ENCODE results near the gene DHX34. TPM values are rescaled to one million over a fixed set of nuclear protein-coding genes. Genes with fewer than 3 reads are reported as not detected.

Gene DHX34
- total and polyA plus RNA-seq, 8 donors, result 6.9 to 28.6 (median 10.5) TPM

GRCh38 chr19:47398707-47399597, 49.8 kb downstream of the DHX34 start:
- H3K36me3 ChIP-seq, result no peaks in the 10 kb centered on the region
- 41 to 47% (median 41%) methylated on average over 23 to 24 of the region's 24 CpGs for WGBS, 5 donors
- intact Hi-C loops (cut with DNase I; ENCODE audit: low total_unique reads), result no loop called here

GRCh38 chr19:47402504-47402903, 53.4 kb downstream of the DHX34 start:
- WGBS, 5 donors, result 78 to 83% (median 80%) methylated on average over 16 of the region's 16 CpGs
- Histone ChIP-seq H3K9me3 (no peaks in the 10 kb centered on the region), H3K36me3 (no peaks in the 10 kb centered on the region), H3K27me3 (peaks cover 0 to 87% (median 25%) of the 10 kb centered on the region in 3 donors), H3K27ac (no peak overlapping the region), H3K4me3 (no peak overlapping the region), H3K4me1 (no peaks in the 10 kb centered on the region)
- DNase-seq, result no peak
- intact Hi-C loops (cut with DNase I; ENCODE audit: low total_unique reads), result loop anchor here (10.0 kb wide), 1 partner anchor 78 kb away; no protein-coding TSS in a partner anchor
- TF ChIP-seq POLR2A (IDR thresholded peaks at IDR 0.05), result no peak
- no peak for TF ChIP-seq POLR2AphosphoS5 (IDR thresholded peaks at IDR 0.05)
- TF ChIP-seq CTCF (IDR thresholded peaks at IDR 0.05), result no peak
- TF ChIP-seq EP300 (IDR thresholded peaks at IDR 0.05), result no peak

More at GRCh38 chr19:47398707-47399597, 49.8 kb downstream of the DHX34 start:
- H3K27me3 ChIP-seq, result peaks cover 0 to 52% (median 6%) of the 10 kb centered on the region in 3 donors
- H3K4me3 ChIP-seq, result no peak overlapping the region
- no peak overlapping the region for H3K27ac ChIP-seq
- H3K9me3 ChIP-seq, result no peaks in the 10 kb centered on the region
- no peaks in the 10 kb centered on the region for H3K4me1 ChIP-seq
- no peak for DNase-seq
- TF ChIP-seq POLR2A (IDR thresholded peaks at IDR 0.05) (no peak), EP300 (IDR thresholded peaks at IDR 0.05) (no peak), POLR2AphosphoS5 (IDR thresholded peaks at IDR 0.05) (no peak), CTCF (IDR thresholded peaks at IDR 0.05) (no peak)

GRCh38 chr19:47404334-47405196, 55.5 kb downstream of the DHX34 start:
- peaks cover 0 to 90% (median 25%) of the 10 kb centered on the region in 3 donors for H3K27me3 ChIP-seq
- H3K4me3 ChIP-seq, result no peak overlapping the region
- intact Hi-C loops (cut with DNase I; ENCODE audit: low total_unique reads), result loop anchor here (10.0 kb wide), 1 partner anchor 80 kb away; no protein-coding TSS in a partner anchor
- no peak overlapping the region for H3K27ac ChIP-seq
- H3K36me3 ChIP-seq, result no peaks in the 10 kb centered on the region
- 69 to 79% (median 75%) methylated on average over 9 of the region's 9 CpGs for WGBS, 5 donors
- no peak for DNase-seq
- no peak for TF ChIP-seq POLR2AphosphoS5 (IDR thresholded peaks at IDR 0.05)
- TF ChIP-seq EP300 (IDR thresholded peaks at IDR 0.05), result no peak
- TF ChIP-seq POLR2A (IDR thresholded peaks at IDR 0.05), result no peak
- TF ChIP-seq CTCF (IDR thresholded peaks at IDR 0.05), result no peak
- no peaks in the 10 kb centered on the region for H3K9me3 ChIP-seq
- H3K4me1 ChIP-seq, result no peaks in the 10 kb centered on the region

- Histone ChIP-seq H3K27ac (no peak overlapping the region), H3K27me3 (peaks cover 0 to 87% (median 25%) of the 10 kb centered on the region in 3 donors), H3K4me1 (no peaks in the 10 kb centered on the region), H3K9me3 (no peaks in the 10 kb centered on the region), H3K4me3 (no peak overlapping the region), H3K36me3 (no peaks in the 10 kb centered on the region)
- intact Hi-C loops (cut with DNase I; ENCODE audit: low total_unique reads), result loop anchor here (10.0 kb wide), 1 partner anchor 80 kb away; no protein-coding TSS in a partner anchor
- DNase-seq, result no peak
- 83 to 88% (median 85%) methylated on average over 4 of the region's 4 CpGs for WGBS, 5 donors
- TF ChIP-seq POLR2AphosphoS5 (IDR thresholded peaks at IDR 0.05) (no peak), EP300 (IDR thresholded peaks at IDR 0.05) (no peak), POLR2A (IDR thresholded peaks at IDR 0.05) (no peak), CTCF (IDR thresholded peaks at IDR 0.05) (no peak)
Observed at GRCh38 chr19:47405197-47405550, 56.1 kb downstream of the DHX34 start.
